ENCODE measurements around the gene C17orf114.

C17orf114 gene

GRCh38 chr17:4789951-4790704 is 12.0 kb downstream of the C17orf114 start (continued):
- no peak for TF ChIP-seq GRHL1 (CRISPR knock-in tag; conservative IDR thresholded peaks at IDR 0.05)
- no peak for TF ChIP-seq MATR3 (CRISPR knock-in tag; IDR thresholded peaks at IDR 0.05)
- TF ChIP-seq ZNF598 (CRISPR knock-in tag; IDR thresholded peaks at IDR 0.05; ENCODE audit: borderline replicate concordance): no peak
- TF ChIP-seq EHMT2 (IDR thresholded peaks at IDR 0.05; ENCODE audit: borderline replicate concordance, low read depth, low read length): no peak
- no peak for TF ChIP-seq PTBP1 (IDR thresholded peaks at IDR 0.05; ENCODE audit: low read depth, low read length, poor library complexity, severe bottlenecking)
- TF ChIP-seq ZNF274 (CRISPR knock-in tag; IDR thresholded peaks at IDR 0.05): no peak
- TF ChIP-seq GTF3A (CRISPR knock-in tag; conservative IDR thresholded peaks at IDR 0.05): no peak
- TF ChIP-seq RAD51 (IDR thresholded peaks at IDR 0.05; ENCODE audit: borderline replicate concordance): no peak
- no peak for TF ChIP-seq DPF2 (CRISPR knock-in tag; IDR thresholded peaks at IDR 0.05; ENCODE audit: borderline replicate concordance, low read depth)
- no peak for TF ChIP-seq ZNF775 (CRISPR knock-in tag; IDR thresholded peaks at IDR 0.05; ENCODE audit: borderline replicate concordance)
- no peak for TF ChIP-seq FIP1L1 (IDR thresholded peaks at IDR 0.05; ENCODE audit: borderline replicate concordance, insufficient read depth, low read depth, low read length)
- no peak for TF ChIP-seq TSC22D2 (CRISPR knock-in tag; IDR thresholded peaks at IDR 0.05; ENCODE audit: borderline replicate concordance)
- TF ChIP-seq ZNF768 (CRISPR knock-in tag; IDR thresholded peaks at IDR 0.05): peak; percentile 52; the same call in 1 of the 2 replicates
- no peak for TF ChIP-seq PAWR (CRISPR knock-in tag; IDR thresholded peaks at IDR 0.05; ENCODE audit: borderline replicate concordance)
- peak; percentile 70; the same call in 1 of the 2 replicates for TF ChIP-seq JDP2 (CRISPR knock-in tag; IDR thresholded peaks at IDR 0.05; ENCODE audit: borderline replicate concordance)
- no peak for TF ChIP-seq MYNN (CRISPR knock-in tag; IDR thresholded peaks at IDR 0.05; ENCODE audit: low read depth)
- TF ChIP-seq SP4 (CRISPR knock-in tag; IDR thresholded peaks at IDR 0.05): no peak; the same call in 1 of the 2 replicates
- TF ChIP-seq EZH2 (conservative IDR thresholded peaks at IDR 0.05; ENCODE audit: low read depth, low read length): no peak
- TF ChIP-seq CREB1 (IDR thresholded peaks at IDR 0.05): peak; percentile 82
- TF ChIP-seq CREB1 (CRISPR knock-in tag; IDR thresholded peaks at IDR 0.05): no peak
- TF ChIP-seq ZNF251 (CRISPR knock-in tag; IDR thresholded peaks at IDR 0.05): no peak
- TF ChIP-seq SRY (CRISPR knock-in tag; IDR thresholded peaks at IDR 0.05): no peak; the same call in 1 of the 2 replicates
- TF ChIP-seq BATF2 (CRISPR knock-in tag; IDR thresholded peaks at IDR 0.05): no peak
- TF ChIP-seq ETV6 (CRISPR knock-in tag; conservative IDR thresholded peaks at IDR 0.05): no peak
- TF ChIP-seq MIXL1 (CRISPR knock-in tag; IDR thresholded peaks at IDR 0.05): no peak
- peak; percentile 69; the same call in 1 of the 2 replicates for TF ChIP-seq KDM2A (CRISPR knock-in tag; IDR thresholded peaks at IDR 0.05; ENCODE audit: borderline replicate concordance, low read depth)
- no peak; the same call in 1 of the 2 replicates for TF ChIP-seq SNAPC5 (CRISPR knock-in tag; IDR thresholded peaks at IDR 0.05; ENCODE audit: borderline replicate concordance)
- TF ChIP-seq ZNF550 (CRISPR knock-in tag; IDR thresholded peaks at IDR 0.05; ENCODE audit: borderline replicate concordance): no peak
- no peak for TF ChIP-seq FOXA3 (CRISPR knock-in tag; IDR thresholded peaks at IDR 0.05)
- TF ChIP-seq ZNF460 (CRISPR knock-in tag; IDR thresholded peaks at IDR 0.05; ENCODE audit: borderline replicate concordance): peak; percentile 78
- no peak for TF ChIP-seq ZNF577 (CRISPR knock-in tag; IDR thresholded peaks at IDR 0.05; ENCODE audit: borderline replicate concordance, low read depth)
